Colonic mucosa (tissue), 4 donors: Measurements from ENCODE around the gene TPM2. TPM values are rescaled to one million over a fixed set of nuclear protein-coding genes. Genes with fewer than 3 reads are reported as not detected.

Source experiments
- DNase-seq: peaks from one replicate; pipeline ENCODE4 v3.0.0-alpha.2; 2020
- H3K27ac ChIP-seq: fragments of 200-600 bp; one replicate; pipeline ENCODE4 v1.8.0; 2021
- H3K27me3 ChIP-seq: fragments of 200-600 bp; one replicate; pipeline ENCODE4 v1.8.0; 2021
- H3K36me3 ChIP-seq: fragments of 200-600 bp; one replicate; pipeline ENCODE4 v1.8.0; 2021
- H3K4me1 ChIP-seq: fragments of 200-600 bp; one replicate; pipeline ENCODE4 v1.8.0; 2021; ENCODE audit warnings: mild to moderate bottlenecking
- H3K4me3 ChIP-seq: fragments of 200-600 bp; one replicate; pipeline ENCODE4 v1.8.0; 2021
- H3K9ac ChIP-seq, 2 donors: one replicate each; pipeline ENCODE4 v1.7.0; 2013; ENCODE audit warnings: control low read depth in 2 of 2, low read depth in 2 of 2, low read length in 2 of 2
- H3K9me3 ChIP-seq: fragments of 200-600 bp; one replicate; pipeline ENCODE4 v1.8.0; 2021
- CTCF ChIP-seq: fragments of 200-600 bp; IDR thresholded peaks from one replicate; pipeline ENCODE4 v1.8.0; 2022; ENCODE audit warnings: antibody characterized with exemption, mild to moderate bottlenecking
- intact Hi-C: fragments of 100-400 bp; cut with DNase I; formaldehyde crosslinking; loops from one replicate; pipeline ENCODE4 v1.14.1; 2022
- total RNA-seq, 2 donors: library from RNA; stranded (reverse); fragmentation: NEBNext Ultra II Directional in 1 of 2; extraction: Animal tissue kit (Norgen Biotek cat#: 25700) in 1 of 2; gene quantifications; one replicate each; pipeline ENCODE4 v1.2.1, GENCODE V29; 2021
- donor health status: healthy.
- donor health status: DM: no; HTN: no; CAD: no.
- donor health status: DM: no; HTN: no; CAD: no.

TPM2 gene
- total RNA-seq, 2 donors from 2014 or later, result 29.8 to 321 TPM

- no peaks in the 10 kb centered on the region for H3K4me1 ChIP-seq
- no peak for DNase-seq
- no peak overlapping the region for H3K9ac ChIP-seq
- peaks cover 54% of the 10 kb centered on the region for H3K36me3 ChIP-seq
- H3K27me3 ChIP-seq, result no peaks in the 10 kb centered on the region
- no peak overlapping the region for H3K27ac ChIP-seq
- no peaks in the 10 kb centered on the region for H3K9me3 ChIP-seq
- no peak for TF ChIP-seq CTCF
- intact Hi-C loops, result no loop called here
- no peak overlapping the region for H3K4me3 ChIP-seq
Measured at GRCh38 chr9:35712762-35713400, 23.2 kb upstream of the TPM2 start.

DNA sequence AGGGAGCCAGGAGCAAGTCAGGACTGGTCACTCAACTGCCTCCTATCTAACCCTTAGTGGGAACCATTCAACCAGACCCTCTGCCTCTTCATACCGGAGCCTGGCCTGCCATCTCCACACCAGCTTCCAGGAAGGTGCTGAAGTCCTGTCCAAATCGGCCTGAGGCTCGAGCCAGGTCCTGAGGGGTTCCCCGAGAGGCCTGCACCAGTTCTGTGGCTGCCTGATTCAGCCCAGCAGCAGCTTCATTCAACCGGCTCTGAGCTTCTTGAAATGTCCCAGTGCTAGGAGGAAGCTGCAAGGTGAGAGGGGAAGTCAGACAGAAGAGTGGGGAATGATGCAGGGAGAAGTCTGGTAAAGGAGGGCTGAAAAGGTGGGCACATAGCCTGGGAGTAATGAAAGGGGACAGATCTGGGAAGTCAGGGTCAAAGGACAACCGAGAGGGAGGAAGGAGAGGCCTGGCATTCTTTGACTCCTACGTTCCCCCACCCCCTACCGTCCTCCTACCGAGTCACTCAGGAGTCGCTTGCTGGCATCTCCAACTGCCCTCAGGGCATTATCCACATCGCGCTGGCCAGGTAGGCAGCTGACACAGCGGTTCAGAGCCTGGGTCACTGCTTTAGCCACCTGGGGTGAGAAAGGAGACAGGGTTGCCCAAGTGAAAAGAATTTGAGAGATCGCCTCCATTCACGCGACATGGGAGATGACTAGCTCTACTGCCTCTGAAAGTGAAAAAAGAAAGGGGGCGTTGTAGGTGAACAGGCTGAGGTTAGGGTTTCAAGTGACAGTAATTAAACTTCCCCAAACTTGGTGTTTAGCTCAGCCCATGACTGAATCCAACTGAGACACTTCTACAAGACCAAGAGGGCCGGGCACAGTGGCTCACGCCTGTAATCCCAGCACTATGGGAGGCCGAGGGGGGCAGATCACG is 22.0 kb upstream of the TPM2 start:
- intact Hi-C loops, result no loop called here

DNA sequence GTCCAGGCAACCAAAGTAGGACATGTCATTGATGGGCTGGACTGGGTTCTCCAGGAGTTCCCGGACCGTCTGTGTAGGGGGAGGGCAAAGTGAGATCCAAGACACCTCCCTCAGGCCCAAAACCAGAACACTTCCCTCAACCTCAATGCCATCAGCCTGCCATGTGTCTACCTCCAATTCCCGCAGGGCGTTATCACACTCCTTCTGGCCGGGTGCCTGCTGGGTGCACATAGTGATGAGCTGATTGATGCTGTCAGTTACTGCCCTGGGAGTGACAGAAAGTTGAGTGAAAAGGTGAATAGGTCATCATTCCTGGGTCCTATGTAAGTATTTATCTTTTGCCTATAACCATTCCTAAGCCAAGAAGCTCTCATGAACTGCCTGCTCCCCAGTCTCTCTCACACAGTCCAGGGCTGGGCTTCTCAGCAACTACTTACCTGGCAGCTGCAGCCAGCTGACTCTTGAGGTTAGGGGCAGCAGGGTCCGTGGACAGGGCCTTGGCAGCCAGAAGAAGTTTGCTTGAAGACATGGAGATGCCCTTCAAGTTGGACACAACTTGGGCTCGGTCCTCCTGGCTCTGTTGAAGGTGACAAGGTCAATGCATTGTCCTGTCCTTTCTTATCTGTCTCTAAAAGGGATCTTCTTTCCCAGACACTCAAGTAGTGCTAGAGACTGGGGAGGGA is 21.2 kb upstream of the TPM2 start:
- H3K9ac ChIP-seq, result no peak overlapping the region
- no peaks in the 10 kb centered on the region for H3K4me1 ChIP-seq
- H3K4me3 ChIP-seq, result no peak overlapping the region
- TF ChIP-seq CTCF, result no peak
- DNase-seq, result no peak
- H3K27me3 ChIP-seq, result no peaks in the 10 kb centered on the region
- no peaks in the 10 kb centered on the region for H3K9me3 ChIP-seq
- intact Hi-C loops, result no loop called here
- no peak overlapping the region for H3K27ac ChIP-seq
- peaks cover 64% of the 10 kb centered on the region for H3K36me3 ChIP-seq

More for the DNA sequence above, 22.0 kb upstream of the TPM2 start:
- no peak for TF ChIP-seq CTCF
- H3K27me3 ChIP-seq, result no peaks in the 10 kb centered on the region
- H3K4me3 ChIP-seq, result no peak overlapping the region
- no peak overlapping the region for H3K27ac ChIP-seq
- no peak for DNase-seq
- no peaks in the 10 kb centered on the region for H3K9me3 ChIP-seq
- H3K4me1 ChIP-seq, result no peaks in the 10 kb centered on the region
- H3K9ac ChIP-seq, result no peak overlapping the region
- H3K36me3 ChIP-seq, result peaks cover 56% of the 10 kb centered on the region

GRCh38 chr9:35708146-35708545 is 18.4 kb upstream of the TPM2 start:
- Histone ChIP-seq H3K9me3 (no peaks in the 10 kb centered on the region), H3K27me3 (no peaks in the 10 kb centered on the region), H3K4me1 (no peaks in the 10 kb centered on the region), H3K27ac (no peak overlapping the region), H3K4me3 (no peak overlapping the region), H3K36me3 (peaks cover 62% of the 10 kb centered on the region), H3K9ac (no peak overlapping the region)
- intact Hi-C loops, result no loop called here
- no peak for TF ChIP-seq CTCF
- DNase-seq, result no peak

GRCh38 chr9:35706951-35707350 is 17.2 kb upstream of the TPM2 start:
- no peaks in the 10 kb centered on the region for H3K4me1 ChIP-seq
- TF ChIP-seq CTCF, result no peak
- no peak for DNase-seq
- H3K4me3 ChIP-seq, result no peak overlapping the region
- no peaks in the 10 kb centered on the region for H3K27me3 ChIP-seq
- no peak overlapping the region for H3K9ac ChIP-seq
- no peak overlapping the region for H3K27ac ChIP-seq
- no peaks in the 10 kb centered on the region for H3K9me3 ChIP-seq
- peaks cover 65% of the 10 kb centered on the region for H3K36me3 ChIP-seq
- intact Hi-C loops, result no loop called here
